ENCODE data around the gene S100P. TPM values are rescaled to one million over a fixed set of nuclear protein-coding genes. Genes with fewer than 3 reads are reported as not detected.
"Not testable (repeated sequence)": the region's sequence is repeated elsewhere in the genome, so short reads cannot be mapped to it uniquely, and the experiment has no call there.

Gene S100P
- total RNA-seq, 1 experiment from 2014 or later: 480 TPM

- intact Hi-C loops (cut with micrococcal nuclease; ENCODE audit: unreplicated experiment): no loop called here
- Histone ChIP-seq H3K9me2 (ENCODE audit: insufficient read depth) (no peaks in the 10 kb centered on the region), H3K9me3 (ENCODE audit: insufficient read depth, low read depth) (no peaks in the 10 kb centered on the region), H3K4me2 (peak overlapping the region; percentile 66), H2AFZ (no peak overlapping the region), H3K27ac (peak overlapping the region; percentile 75), H3K4me3 (peak overlapping the region; percentile 7; the same call in 1 of the 2 replicates), H3K36me3 (ENCODE audit: low read depth) (no peaks in the 10 kb centered on the region), H4K20me1 (ENCODE audit: insufficient read depth) (no peaks in the 10 kb centered on the region), H3K27me3 (ENCODE audit: insufficient read depth, low read depth) (no peaks in the 10 kb centered on the region), H3K79me2 (ENCODE audit: low read depth) (no peaks in the 10 kb centered on the region), H3F3A (ENCODE audit: insufficient read depth, low read depth) (peaks cover 27% of the 10 kb centered on the region), H3K4me1 (replicated peaks; ENCODE audit: insufficient read depth) (peaks cover 12% of the 10 kb centered on the region)
- ChIA-PET POLR2A (ENCODE audit: unreplicated experiment) (interaction anchor here (0.6 kb wide), 1 partner anchor 17 kb away, joined by 4 read pairs; no protein-coding TSS in a partner anchor), CTCF (interaction anchor here (0.8 kb wide), 1 partner anchor 174 kb away, joined by 10 read pairs; no protein-coding TSS in a partner anchor)
- BruUV-seq (replicated peaks): no TSS peak
- TF ChIP-seq EZH2 (IDR thresholded peaks at IDR 0.05; ENCODE audit: low read depth) (no peak), CTCF (conservative IDR thresholded peaks at IDR 0.05) (no peak)
- peak; percentile 72 to 93 for DNase-seq
Observed at GRCh38 chr4:6668391-6668790, 25.3 kb upstream of the S100P start.

GRCh38 chr4:6671648-6672047, 22.0 kb upstream of the S100P start:
- H3K27me3 ChIP-seq (ENCODE audit: insufficient read depth, low read depth): no peaks in the 10 kb centered on the region
- H4K20me1 ChIP-seq (ENCODE audit: insufficient read depth): peaks cover 16% of the 10 kb centered on the region
- no peak overlapping the region for H3K27ac ChIP-seq
- H3K9me2 ChIP-seq (ENCODE audit: insufficient read depth): no peaks in the 10 kb centered on the region
- H3K4me3 ChIP-seq: no peak overlapping the region
- TF ChIP-seq CTCF (conservative IDR thresholded peaks at IDR 0.05): no peak
- no peak for TF ChIP-seq EZH2 (IDR thresholded peaks at IDR 0.05; ENCODE audit: low read depth)
- peaks cover 30% of the 10 kb centered on the region for H3K4me1 ChIP-seq (replicated peaks; ENCODE audit: insufficient read depth)
- intact Hi-C loops (cut with micrococcal nuclease; ENCODE audit: unreplicated experiment): loop anchor here (5.0 kb wide), 1 partner anchor 124 kb away; no protein-coding TSS in a partner anchor
- BruUV-seq (replicated peaks): no TSS peak
- no peak overlapping the region for H2AFZ ChIP-seq
- peaks cover 25% of the 10 kb centered on the region for H3K79me2 ChIP-seq (ENCODE audit: low read depth)
- peaks cover 32% of the 10 kb centered on the region for H3F3A ChIP-seq (ENCODE audit: insufficient read depth, low read depth)
- ChIA-PET POLR2A (ENCODE audit: unreplicated experiment) (no interaction called here), CTCF (interaction anchor here (0.5 kb wide), 1 partner anchor 228 kb away, joined by 8 read pairs; no protein-coding TSS in a partner anchor)
- H3K36me3 ChIP-seq (ENCODE audit: low read depth): peaks cover 11% of the 10 kb centered on the region; the same call in 1 of the 2 replicates
- no peak for DNase-seq
- H3K4me2 ChIP-seq: no peak overlapping the region
- no peaks in the 10 kb centered on the region for H3K9me3 ChIP-seq (ENCODE audit: insufficient read depth, low read depth)

- POLR2A ChIA-PET (ENCODE audit: unreplicated experiment): no interaction called here
- no peak overlapping the region for H2AFZ ChIP-seq
- CTCF ChIA-PET: no interaction called here
- DNase-seq: no peak
- peaks cover 29% of the 10 kb centered on the region for H3K79me2 ChIP-seq (ENCODE audit: low read depth)
- H3K27ac ChIP-seq: no peak overlapping the region
- TF ChIP-seq CTCF (conservative IDR thresholded peaks at IDR 0.05): no peak
- TF ChIP-seq EZH2 (IDR thresholded peaks at IDR 0.05; ENCODE audit: low read depth): no peak
- no peaks in the 10 kb centered on the region for H3K27me3 ChIP-seq (ENCODE audit: insufficient read depth, low read depth)
- intact Hi-C loops (cut with micrococcal nuclease; ENCODE audit: unreplicated experiment): loop anchor here (5.0 kb wide), 1 partner anchor 125 kb away; no protein-coding TSS in a partner anchor
- H4K20me1 ChIP-seq (ENCODE audit: insufficient read depth): peaks cover 21% of the 10 kb centered on the region
- no TSS peak for BruUV-seq (replicated peaks)
- no peaks in the 10 kb centered on the region for H3K9me2 ChIP-seq (ENCODE audit: insufficient read depth)
- H3K36me3 ChIP-seq (ENCODE audit: low read depth): peaks cover 11% of the 10 kb centered on the region; the same call in 1 of the 2 replicates
- peaks cover 33% of the 10 kb centered on the region for H3K4me1 ChIP-seq (replicated peaks; ENCODE audit: insufficient read depth)
- H3K4me2 ChIP-seq: no peak overlapping the region
- no peaks in the 10 kb centered on the region for H3K9me3 ChIP-seq (ENCODE audit: insufficient read depth, low read depth)
- H3K4me3 ChIP-seq: no peak overlapping the region
- peaks cover 32% of the 10 kb centered on the region for H3F3A ChIP-seq (ENCODE audit: insufficient read depth, low read depth)
Observed at GRCh38 chr4:6672131-6672530, 21.5 kb upstream of the S100P start.

GRCh38 chr4:6672541-6673190, 21.0 kb upstream of the S100P start:
- POLR2A ChIA-PET (ENCODE audit: unreplicated experiment): interaction anchor here (0.6 to 1.7 kb wide), 7 partner anchors 20 to 1199 kb away, joined by 3 to 28 read pairs (median 8); partner anchors contain the start of gene MRFAP1L1
- H3K36me3 ChIP-seq (ENCODE audit: low read depth): peaks cover 11% of the 10 kb centered on the region; the same call in 1 of the 2 replicates
- H3K9me3 ChIP-seq (ENCODE audit: insufficient read depth, low read depth); DNase-seq; H3K27ac ChIP-seq; H2AFZ ChIP-seq; H3K27me3 ChIP-seq (ENCODE audit: insufficient read depth, low read depth); H3K4me3 ChIP-seq; H3K9me2 ChIP-seq (ENCODE audit: insufficient read depth); BruUV-seq (replicated peaks): not testable (repeated sequence)
- CTCF ChIA-PET: interaction anchor here (0.6 kb wide), 3 partner anchors 17 to 411 kb away, joined by 4 to 5 read pairs (median 4); no protein-coding TSS in a partner anchor
- H3K4me1 ChIP-seq (replicated peaks; ENCODE audit: insufficient read depth): peaks cover 33% of the 10 kb centered on the region
- H4K20me1 ChIP-seq (ENCODE audit: insufficient read depth): peaks cover 23% of the 10 kb centered on the region
- peaks cover 27% of the 10 kb centered on the region for H3F3A ChIP-seq (ENCODE audit: insufficient read depth, low read depth)
- peaks cover 32% of the 10 kb centered on the region for H3K79me2 ChIP-seq (ENCODE audit: low read depth)
- intact Hi-C loops (cut with micrococcal nuclease; ENCODE audit: unreplicated experiment): loop anchor here (5.0 kb wide), 1 partner anchor 125 kb away; no protein-coding TSS in a partner anchor
- peak overlapping the region; percentile 97; the same call in 1 of the 2 replicates for H3K4me2 ChIP-seq

Measured in PC-9 (cell line).